Gastroesophageal sphincter (tissue), 3 donors: Measurements from ENCODE around the gene CNTNAP5.

Experiments
- EP300 ChIP-seq: sonication (generic); formaldehyde crosslinking; IDR thresholded peaks from one replicate; pipeline ENCODE4 v1.6.1; 2017; ENCODE audit warnings: antibody characterized with exemption, mild to moderate bottlenecking
- POLR2A ChIP-seq, 2 donors: fragments of 450-650 bp; IDR thresholded peaks; one replicate each; pipeline ENCODE4 v1.6.1; 2017; ENCODE audit warnings: antibody characterized with exemption in 2 of 2, mild to moderate bottlenecking in 2 of 2, moderate library complexity in 1 of 2
- POLR2AphosphoS5 ChIP-seq: sonication (generic); formaldehyde crosslinking; IDR thresholded peaks from one replicate; pipeline ENCODE4 v1.6.1; 2017; ENCODE audit warnings: antibody characterized with exemption
- TF ChIP-seq, protein P1 (sequence below), 4 experiments: fragments of 200-600 bp in 2 of 4; fragments of 450-650 bp in 2 of 4; sonication (generic) in 1 of 4; IDR thresholded peaks; one replicate each; pipeline ENCODE4 v1.5.1; 2017 to 2019; ENCODE audit warnings: antibody characterized with exemption in 4 of 4, mild to moderate bottlenecking in 2 of 4, moderate library complexity in 2 of 4

GRCh38 chr2:124542932-124543640 is 518.0 kb downstream of the CNTNAP5 start:
- TF ChIP-seq, protein P1, sequence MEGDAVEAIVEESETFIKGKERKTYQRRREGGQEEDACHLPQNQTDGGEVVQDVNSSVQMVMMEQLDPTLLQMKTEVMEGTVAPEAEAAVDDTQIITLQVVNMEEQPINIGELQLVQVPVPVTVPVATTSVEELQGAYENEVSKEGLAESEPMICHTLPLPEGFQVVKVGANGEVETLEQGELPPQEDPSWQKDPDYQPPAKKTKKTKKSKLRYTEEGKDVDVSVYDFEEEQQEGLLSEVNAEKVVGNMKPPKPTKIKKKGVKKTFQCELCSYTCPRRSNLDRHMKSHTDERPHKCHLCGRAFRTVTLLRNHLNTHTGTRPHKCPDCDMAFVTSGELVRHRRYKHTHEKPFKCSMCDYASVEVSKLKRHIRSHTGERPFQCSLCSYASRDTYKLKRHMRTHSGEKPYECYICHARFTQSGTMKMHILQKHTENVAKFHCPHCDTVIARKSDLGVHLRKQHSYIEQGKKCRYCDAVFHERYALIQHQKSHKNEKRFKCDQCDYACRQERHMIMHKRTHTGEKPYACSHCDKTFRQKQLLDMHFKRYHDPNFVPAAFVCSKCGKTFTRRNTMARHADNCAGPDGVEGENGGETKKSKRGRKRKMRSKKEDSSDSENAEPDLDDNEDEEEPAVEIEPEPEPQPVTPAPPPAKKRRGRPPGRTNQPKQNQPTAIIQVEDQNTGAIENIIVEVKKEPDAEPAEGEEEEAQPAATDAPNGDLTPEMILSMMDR (IDR thresholded peaks at IDR 0.05): peak in 1 of 4 experiments; percentile 3
- TF ChIP-seq EP300 (no peak), POLR2AphosphoS5 (peak; percentile 90), POLR2A (IDR thresholded peaks at IDR 0.05) (no peak)
